ENCODE results near the gene CDC5L.

Gene CDC5L

DNA sequence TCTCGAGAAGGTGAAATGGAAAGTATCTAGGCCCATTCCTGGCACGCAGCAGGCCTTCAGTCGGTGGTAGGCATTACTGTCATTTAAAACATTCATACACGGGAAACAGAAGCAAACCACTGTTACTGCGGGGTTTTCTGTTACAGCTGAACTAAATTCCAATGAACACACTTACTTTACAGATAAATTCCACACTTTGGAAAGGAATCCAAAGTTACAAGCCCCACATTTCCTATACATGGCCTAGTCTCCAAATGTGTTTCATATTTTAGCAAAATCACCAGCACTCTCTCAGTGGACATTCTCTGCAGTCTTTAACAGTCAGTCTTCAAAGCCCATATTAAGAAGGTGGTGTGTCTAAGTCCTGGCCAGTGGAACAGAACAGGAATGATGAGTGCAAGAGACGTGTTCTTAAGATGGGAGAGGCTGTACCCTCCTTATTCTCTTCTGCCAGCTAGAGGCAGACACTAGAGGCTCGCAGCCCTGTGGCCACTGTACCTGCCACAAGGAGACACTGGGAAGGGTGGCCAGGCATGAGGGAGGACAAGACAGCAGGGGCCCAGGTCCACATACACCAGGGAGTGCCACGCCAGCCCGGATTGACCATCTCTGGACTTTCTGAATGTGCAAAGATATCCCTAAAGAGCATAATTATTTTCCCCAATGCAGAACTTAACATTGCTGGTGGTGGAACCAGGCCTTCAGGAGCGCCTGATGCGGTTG lies 76.4 kb downstream of the CDC5L start:
- no peak for DNase-seq (ENCODE audit: low read depth, low spot score)
- H3K4me3 ChIP-seq (ENCODE audit: insufficient read length, low read depth) = no peak overlapping the region
- H3K9me3 ChIP-seq (ENCODE audit: insufficient read depth, low read length) = no peaks in the 10 kb centered on the region
- TF ChIP-seq ZNF274 (IDR thresholded peaks at IDR 0.05; ENCODE audit: low read depth, low read length) = no peak
- TF ChIP-seq YY1 (IDR thresholded peaks at IDR 0.05; ENCODE audit: insufficient read depth, insufficient read length) = no peak
- TF ChIP-seq SUZ12 (IDR thresholded peaks at IDR 0.05; ENCODE audit: extremely low read depth, insufficient read depth, insufficient read length) = no peak
- H3K36me3 ChIP-seq (ENCODE audit: insufficient read depth, insufficient read length, low read length) = no peaks in the 10 kb centered on the region
- H3K4me1 ChIP-seq (ENCODE audit: insufficient read depth, insufficient read length) = peaks cover 8% of the 10 kb centered on the region
- no peaks in the 10 kb centered on the region for H3K27me3 ChIP-seq (ENCODE audit: insufficient read depth, insufficient read length)
- H3K9ac ChIP-seq (ENCODE audit: insufficient read length, low read depth) = no peak overlapping the region

DNA sequence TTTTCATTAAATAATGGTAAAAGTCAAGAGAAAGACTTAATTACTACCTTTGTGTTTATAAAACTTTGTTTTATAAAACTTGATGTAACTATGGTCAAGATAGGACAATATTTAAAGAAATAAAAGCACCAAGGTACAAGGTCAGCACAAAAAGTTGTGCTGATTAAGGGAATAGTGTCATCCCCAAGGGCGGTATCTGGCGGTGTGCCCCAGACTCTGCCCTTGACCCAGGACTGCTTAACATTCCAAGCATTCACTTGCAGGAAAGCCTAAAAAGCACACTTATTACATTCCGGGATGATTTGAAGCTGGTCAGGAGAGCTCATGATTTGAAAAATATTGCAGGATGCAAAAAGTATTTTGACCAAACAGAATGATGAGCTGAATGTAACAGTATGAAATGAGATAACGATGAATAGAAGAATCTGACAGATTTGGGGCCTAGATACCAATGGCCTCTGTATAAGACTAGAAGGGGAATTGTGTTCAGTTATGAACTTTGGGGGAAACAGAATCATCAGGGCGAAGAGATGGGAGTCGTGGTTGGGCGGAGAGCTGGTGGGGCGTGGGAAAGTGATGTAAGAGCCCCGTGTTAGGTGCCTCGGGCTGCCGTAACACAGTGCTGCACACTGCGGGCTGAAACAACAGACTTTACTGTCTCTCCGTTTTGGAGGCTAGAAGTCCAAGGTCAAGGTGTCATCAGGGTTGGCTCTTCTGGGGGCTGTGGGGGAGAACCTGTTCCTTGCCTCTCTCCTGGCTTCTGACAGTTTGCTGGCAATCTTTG lies 77.2 kb downstream of the CDC5L start:
- TF ChIP-seq SUZ12 (IDR thresholded peaks at IDR 0.05; ENCODE audit: extremely low read depth, insufficient read depth, insufficient read length) (no peak), YY1 (IDR thresholded peaks at IDR 0.05; ENCODE audit: insufficient read depth, insufficient read length) (no peak), ZNF274 (IDR thresholded peaks at IDR 0.05; ENCODE audit: low read depth, low read length) (no peak)
- H3K36me3 ChIP-seq (ENCODE audit: insufficient read depth, insufficient read length, low read length) = no peaks in the 10 kb centered on the region
- DNase-seq (ENCODE audit: low read depth, low spot score) = no peak

DNA sequence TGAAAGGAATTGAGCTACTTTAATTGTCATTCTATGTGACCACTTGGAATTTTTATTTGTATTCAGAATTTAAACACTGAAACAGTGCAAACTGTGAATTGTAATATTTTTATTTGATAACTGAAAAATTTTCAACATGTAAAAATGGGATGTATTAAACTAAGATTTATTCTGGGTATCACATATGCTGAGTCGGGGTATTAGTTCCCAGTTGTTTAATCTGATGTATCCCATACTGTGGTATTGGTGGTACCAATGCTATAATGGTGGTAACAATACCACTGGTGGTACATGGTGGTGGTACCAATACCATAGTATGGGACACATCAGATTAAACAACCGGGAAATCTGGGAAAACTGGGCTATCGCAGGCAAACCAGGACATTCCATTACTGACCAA lies 79.4 kb downstream of the CDC5L start:
- no peak for DNase-seq (ENCODE audit: low read depth, low spot score)
- Histone ChIP-seq H3K9me3 (ENCODE audit: insufficient read depth, low read length) (no peaks in the 10 kb centered on the region), H3K4me3 (ENCODE audit: insufficient read length, low read depth) (no peak overlapping the region), H3K9ac (ENCODE audit: insufficient read length, low read depth) (no peak overlapping the region), H3K36me3 (ENCODE audit: insufficient read depth, insufficient read length, low read length) (no peaks in the 10 kb centered on the region), H3K27me3 (ENCODE audit: insufficient read depth, insufficient read length) (no peaks in the 10 kb centered on the region), H3K4me1 (ENCODE audit: insufficient read depth, insufficient read length) (peaks cover 11% of the 10 kb centered on the region)
- TF ChIP-seq ZNF274 (IDR thresholded peaks at IDR 0.05; ENCODE audit: low read depth, low read length) = no peak
- no peak for TF ChIP-seq YY1 (IDR thresholded peaks at IDR 0.05; ENCODE audit: insufficient read depth, insufficient read length)
- no peak for TF ChIP-seq SUZ12 (IDR thresholded peaks at IDR 0.05; ENCODE audit: extremely low read depth, insufficient read depth, insufficient read length)

More for the DNA sequence above, 77.2 kb downstream of the CDC5L start:
- H3K4me3 ChIP-seq (ENCODE audit: insufficient read length, low read depth) = no peak overlapping the region
- H3K9me3 ChIP-seq (ENCODE audit: insufficient read depth, low read length) = no peaks in the 10 kb centered on the region
- peaks cover 8% of the 10 kb centered on the region for H3K4me1 ChIP-seq (ENCODE audit: insufficient read depth, insufficient read length)
- no peak overlapping the region for H3K9ac ChIP-seq (ENCODE audit: insufficient read length, low read depth)
- H3K27me3 ChIP-seq (ENCODE audit: insufficient read depth, insufficient read length) = no peaks in the 10 kb centered on the region

- TF ChIP-seq ZNF274 (IDR thresholded peaks at IDR 0.05; ENCODE audit: low read depth, low read length) (no peak), YY1 (IDR thresholded peaks at IDR 0.05; ENCODE audit: insufficient read depth, insufficient read length) (no peak), SUZ12 (IDR thresholded peaks at IDR 0.05; ENCODE audit: extremely low read depth, insufficient read depth, insufficient read length) (no peak)
- Histone ChIP-seq H3K36me3 (ENCODE audit: insufficient read depth, insufficient read length, low read length) (no peaks in the 10 kb centered on the region), H3K9ac (ENCODE audit: insufficient read length, low read depth) (no peak overlapping the region)
Measured at GRCh38 chr6:44468835-44469234, 81.3 kb downstream of the CDC5L start.

DNA sequence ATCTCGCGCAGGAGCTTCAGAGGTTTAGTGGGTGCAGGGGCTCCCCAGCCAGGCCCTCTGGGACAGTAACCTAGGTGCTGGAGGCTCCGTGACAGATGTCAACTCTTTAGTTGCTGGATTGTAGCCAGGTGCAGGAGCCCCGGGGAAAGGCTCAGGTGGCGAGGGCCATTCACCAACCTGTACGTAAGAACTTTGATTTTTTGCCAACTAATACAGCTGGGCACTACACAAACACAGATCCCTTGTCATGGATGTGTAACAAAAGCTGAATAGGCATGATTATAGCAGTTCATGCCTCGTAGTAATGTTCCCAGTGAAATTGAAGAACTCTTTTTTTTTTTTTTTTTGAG lies 82.6 kb downstream of the CDC5L start:
- Histone ChIP-seq H3K9ac (ENCODE audit: insufficient read length, low read depth) (no peak overlapping the region), H3K36me3 (ENCODE audit: insufficient read depth, insufficient read length, low read length) (no peaks in the 10 kb centered on the region), H3K27me3 (ENCODE audit: insufficient read depth, insufficient read length) (no peaks in the 10 kb centered on the region), H3K4me1 (ENCODE audit: insufficient read depth, insufficient read length) (peaks cover 5% of the 10 kb centered on the region), H3K4me3 (ENCODE audit: insufficient read length, low read depth) (no peak overlapping the region), H3K9me3 (ENCODE audit: insufficient read depth, low read length) (no peaks in the 10 kb centered on the region)
- TF ChIP-seq YY1 (IDR thresholded peaks at IDR 0.05; ENCODE audit: insufficient read depth, insufficient read length) (no peak), ZNF274 (IDR thresholded peaks at IDR 0.05; ENCODE audit: low read depth, low read length) (no peak), SUZ12 (IDR thresholded peaks at IDR 0.05; ENCODE audit: extremely low read depth, insufficient read depth, insufficient read length) (no peak)
- DNase-seq (ENCODE audit: low read depth, low spot score) = no peak

More at GRCh38 chr6:44468835-44469234, 81.3 kb downstream of the CDC5L start:
- Histone ChIP-seq H3K27me3 (ENCODE audit: insufficient read depth, insufficient read length) (no peaks in the 10 kb centered on the region), H3K4me1 (ENCODE audit: insufficient read depth, insufficient read length) (peaks cover 11% of the 10 kb centered on the region), H3K4me3 (ENCODE audit: insufficient read length, low read depth) (no peak overlapping the region), H3K9me3 (ENCODE audit: insufficient read depth, low read length) (no peaks in the 10 kb centered on the region)
- no peak for DNase-seq (ENCODE audit: low read depth, low spot score)

DNA sequence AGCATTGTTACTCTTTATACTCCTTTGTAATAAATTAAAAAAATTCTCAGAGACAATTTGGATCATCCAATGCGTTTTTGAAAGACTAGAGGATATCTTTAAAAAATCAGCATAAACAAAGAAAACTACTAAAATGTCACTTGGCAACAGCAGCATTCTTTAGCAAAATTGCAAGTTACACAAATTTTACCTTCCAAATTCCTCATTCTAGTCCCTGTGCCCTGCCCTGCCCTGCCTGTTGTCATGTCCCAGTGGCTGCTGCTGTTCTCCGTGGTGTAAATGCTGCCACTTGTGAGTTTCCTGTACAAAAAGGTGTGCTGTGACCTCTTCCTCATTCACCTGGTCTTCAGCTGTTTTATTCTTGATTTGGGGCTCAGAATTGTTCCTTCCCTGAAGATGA lies 83.2 kb downstream of the CDC5L start:
- no peak overlapping the region for H3K9ac ChIP-seq (ENCODE audit: insufficient read length, low read depth)
- no peaks in the 10 kb centered on the region for H3K27me3 ChIP-seq (ENCODE audit: insufficient read depth, insufficient read length)
- TF ChIP-seq SUZ12 (IDR thresholded peaks at IDR 0.05; ENCODE audit: extremely low read depth, insufficient read depth, insufficient read length) (no peak), YY1 (IDR thresholded peaks at IDR 0.05; ENCODE audit: insufficient read depth, insufficient read length) (no peak), ZNF274 (IDR thresholded peaks at IDR 0.05; ENCODE audit: low read depth, low read length) (no peak)
- H3K4me1 ChIP-seq (ENCODE audit: insufficient read depth, insufficient read length) = peaks cover 3% of the 10 kb centered on the region
- DNase-seq (ENCODE audit: low read depth, low spot score) = no peak
- H3K4me3 ChIP-seq (ENCODE audit: insufficient read length, low read depth) = no peak overlapping the region
- H3K9me3 ChIP-seq (ENCODE audit: insufficient read depth, low read length) = no peaks in the 10 kb centered on the region
- no peaks in the 10 kb centered on the region for H3K36me3 ChIP-seq (ENCODE audit: insufficient read depth, insufficient read length, low read length)

- peaks cover 5% of the 10 kb centered on the region for H3K4me1 ChIP-seq (ENCODE audit: insufficient read depth, insufficient read length)
- DNase-seq (ENCODE audit: low read depth, low spot score) = no peak
- no peak overlapping the region for H3K9ac ChIP-seq (ENCODE audit: insufficient read length, low read depth)
- H3K9me3 ChIP-seq (ENCODE audit: insufficient read depth, low read length) = no peaks in the 10 kb centered on the region
- TF ChIP-seq SUZ12 (IDR thresholded peaks at IDR 0.05; ENCODE audit: extremely low read depth, insufficient read depth, insufficient read length) (no peak), ZNF274 (IDR thresholded peaks at IDR 0.05; ENCODE audit: low read depth, low read length) (no peak), YY1 (IDR thresholded peaks at IDR 0.05; ENCODE audit: insufficient read depth, insufficient read length) (no peak)
- H3K27me3 ChIP-seq (ENCODE audit: insufficient read depth, insufficient read length) = no peaks in the 10 kb centered on the region
- H3K4me3 ChIP-seq (ENCODE audit: insufficient read length, low read depth) = no peak overlapping the region
- no peaks in the 10 kb centered on the region for H3K36me3 ChIP-seq (ENCODE audit: insufficient read depth, insufficient read length, low read length)
Measured at GRCh38 chr6:44471271-44471981, 83.9 kb downstream of the CDC5L start.
